Body of pancreas (tissue), 4 donors: ENCODE results near the gene HAUS3. TPM values are rescaled to one million over a fixed set of nuclear protein-coding genes. Genes with fewer than 3 reads are reported as not detected.

ENCODE experiments used
- ATAC-seq: fragments of 150-250 bp; one replicate; pipeline ENCODE4 v1.9.1; 2016
- DNase-seq, 4 donors: peaks; one replicate each; pipeline ENCODE4 v3.0.0-alpha.2; 2019
- H3K27ac ChIP-seq, 4 donors: fragments of 200-600 bp; sonication (generic); 1 replicate in 3 of 4; 2 replicates in 1 of 4; pipeline versions ENCODE4 v1.5.1 to v1.6.1; 2016 to 2019; ENCODE audit warnings: mild to moderate bottlenecking in 1 of 4, mixed read lengths in 1 of 4, moderate library complexity in 1 of 4
- H3K27me3 ChIP-seq, 2 donors: fragments of 200-600 bp; sonication (generic); one replicate each; pipeline ENCODE4 v1.6.0; 2016; ENCODE audit warnings: mild to moderate bottlenecking in 1 of 2
- H3K36me3 ChIP-seq, 2 donors: fragments of 200-600 bp; sonication (generic); replicated peaks in 1 of 2; 2 replicates each; pipeline ENCODE4 v1.5.1; 2016; ENCODE audit warnings: low read depth in 2 of 2; ENCODE audit not compliant: insufficient read depth in 1 of 2
- H3K4me1 ChIP-seq: fragments of 200-600 bp; sonication (generic); one replicate; pipeline ENCODE4 v1.6.0; 2016
- H3K4me3 ChIP-seq, 2 donors: fragments of 200-600 bp; sonication (generic); 1 replicate in 1 of 2; 2 replicates in 1 of 2; pipeline ENCODE4 v1.5.1; 2016 to 2019
- H3K9me3 ChIP-seq, 3 donors: fragments of 200-600 bp; sonication (generic); 1 replicate in 2 of 3; 2 replicates in 1 of 3; pipeline ENCODE4 v1.5.1; 2016
- CTCF ChIP-seq, 7 experiments: fragments of 450-650 bp in 4 of 7; fragments of 200-600 bp in 3 of 7; sonication (generic) in 3 of 7; IDR thresholded peaks; one replicate each; pipeline ENCODE4 v1.5.1; 2016 to 2019; ENCODE audit warnings: antibody characterized with exemption in 7 of 7
- POLR2A ChIP-seq, 3 donors: fragments of 450-650 bp; IDR thresholded peaks; one replicate each; pipeline ENCODE4 v1.6.1; 2016; ENCODE audit warnings: antibody characterized with exemption in 3 of 3, mild to moderate bottlenecking in 2 of 3
- WGBS, 2 donors: methylation state at CpG; one replicate each; pipeline ENCODE4 v1.1.5; 2017; 5-methylcytosine and 5-hydroxymethylcytosine counted together
- intact Hi-C: fragments of 100-400 bp; cut with DNase I; formaldehyde crosslinking; loops from one replicate; pipeline ENCODE4 v1.15.1; 2023
- total RNA-seq, 2 donors: library from RNA; depleted of rRNA; stranded (reverse); fragments of >200 nt; gene quantifications; one replicate each; pipeline ENCODE4 v1.1.0, GENCODE V29; 2016

The HAUS3 gene
- total RNA-seq, 2 donors from 2014 or later = 7.3 to 11.9 TPM

GRCh38 chr4:2254665-2255500 is 13.0 kb upstream of the HAUS3 start:
- no peak for TF ChIP-seq CTCF (IDR thresholded peaks at IDR 0.05)
- no peak for TF ChIP-seq POLR2A (IDR thresholded peaks at IDR 0.05)
- Histone ChIP-seq H3K4me3 (no peak overlapping the region), H3K27me3 (no peaks in the 10 kb centered on the region), H3K36me3 (peaks cover 0 to 30% of the 10 kb centered on the region in 2 donors), H3K9me3 (no peaks in the 10 kb centered on the region), H3K27ac (peak overlapping the region in 3 of 4 donors; percentile 65 to 90 (median 65)), H3K4me1 (peaks cover 51% of the 10 kb centered on the region)
- 84 to 85% methylated on average over 32 of the region's 32 CpGs for WGBS, 2 donors
- peak in 2 of 4 donors; percentile 1 to 7 for DNase-seq
- no peak for ATAC-seq
- intact Hi-C loops = no loop called here

- H3K4me1 ChIP-seq = peaks cover 36% of the 10 kb centered on the region
Observed at GRCh38 chr4:2253160-2254084, 11.5 kb upstream of the HAUS3 start.

GRCh38 chr4:2252530-2253091 is 10.7 kb upstream of the HAUS3 start:
- Histone ChIP-seq H3K4me3 (no peak overlapping the region), H3K4me1 (peaks cover 28% of the 10 kb centered on the region), H3K9me3 (no peaks in the 10 kb centered on the region), H3K27me3 (no peaks in the 10 kb centered on the region), H3K36me3 (peaks cover 0 to 35% of the 10 kb centered on the region in 2 donors), H3K27ac (no peak overlapping the region)
- peak in 3 of 4 donors; percentile 1 to 7 (median 3) for DNase-seq
- TF ChIP-seq CTCF (IDR thresholded peaks at IDR 0.05) = no peak
- TF ChIP-seq POLR2A (IDR thresholded peaks at IDR 0.05) = no peak
- no peak for ATAC-seq
- 79 to 83% methylated on average over 9 to 10 of the region's 12 CpGs for WGBS, 2 donors
- intact Hi-C loops = no loop called here

More at GRCh38 chr4:2253160-2254084, 11.5 kb upstream of the HAUS3 start:
- Histone ChIP-seq H3K9me3 (no peaks in the 10 kb centered on the region), H3K36me3 (peaks cover 0 to 35% of the 10 kb centered on the region in 2 donors), H3K27ac (no peak overlapping the region), H3K4me3 (no peak overlapping the region), H3K27me3 (no peaks in the 10 kb centered on the region)
- intact Hi-C loops = no loop called here
- ATAC-seq (no peak), DNase-seq (peak in 2 of 4 donors; percentile 1 to 10)
- TF ChIP-seq POLR2A (IDR thresholded peaks at IDR 0.05) (no peak), CTCF (IDR thresholded peaks at IDR 0.05) (no peak)
- 84 to 85% methylated on average over 27 to 32 of the region's 32 CpGs for WGBS, 2 donors

GRCh38 chr4:2251795-2252529 is 10.0 kb upstream of the HAUS3 start:
- ATAC-seq = no peak
- WGBS, 2 donors = 93 to 94% methylated on average over 9 to 14 of the region's 16 CpGs
- H3K4me1 ChIP-seq = peaks cover 22% of the 10 kb centered on the region
- no peak for TF ChIP-seq POLR2A (IDR thresholded peaks at IDR 0.05)
- no peak for TF ChIP-seq CTCF (IDR thresholded peaks at IDR 0.05)
- H3K27me3 ChIP-seq = no peaks in the 10 kb centered on the region
- intact Hi-C loops = no loop called here
- no peaks in the 10 kb centered on the region for H3K9me3 ChIP-seq
- peaks cover 0 to 35% of the 10 kb centered on the region in 2 donors for H3K36me3 ChIP-seq
- peak in 3 of 4 donors; percentile 1 to 10 (median 3) for DNase-seq
- H3K27ac ChIP-seq = no peak overlapping the region
- no peak overlapping the region for H3K4me3 ChIP-seq
